ENCODE measurements around the gene CCDC171. TPM values are rescaled to one million over a fixed set of nuclear protein-coding genes. Genes with fewer than 3 reads are reported as not detected.

Gene CCDC171
- total RNA-seq, 1 experiment from 2014 or later, result 2.6 TPM

- H3K79me2 ChIP-seq (ENCODE audit: insufficient read depth, low read length), result no peaks in the 10 kb centered on the region
- ATAC-seq (no peak), DNase-seq (ENCODE audit: low read depth, low spot score) (no peak)
- no peak overlapping the region for H3K9ac ChIP-seq (ENCODE audit: low read length)
- H3K27ac ChIP-seq (ENCODE audit: low read depth, low read length), result no peak overlapping the region
- no peaks in the 10 kb centered on the region for H3K27me3 ChIP-seq (ENCODE audit: insufficient read depth, low read length)
- H2AFZ ChIP-seq (ENCODE audit: low read depth, low read length, poor library complexity, severe bottlenecking), result no peak overlapping the region
- no TSS peak for BruUV-seq (replicated peaks)
- no peak overlapping the region for H3K4me3 ChIP-seq (replicated peaks in 1 of 2; ENCODE audit: low read depth in 1 of 2, low read length in 2 of 2)
- H3K36me3 ChIP-seq (ENCODE audit: control insufficient read depth in 1 of 2, insufficient read depth in 2 of 2, low read length in 2 of 2), result no peaks in the 10 kb centered on the region
- H4K20me1 ChIP-seq (ENCODE audit: insufficient read depth), result no peaks in the 10 kb centered on the region
- no peaks in the 10 kb centered on the region for H3K9me3 ChIP-seq (ENCODE audit: control insufficient read depth in 1 of 2, insufficient read depth in 1 of 2, low read depth in 1 of 2, low read length in 2 of 2)
- intact Hi-C loops (cut with micrococcal nuclease), result no loop called here
- no peaks in the 10 kb centered on the region for H3K4me1 ChIP-seq (ENCODE audit: control insufficient read depth in 1 of 2, insufficient read depth in 2 of 2, low read length in 2 of 2)
- ChIA-PET RAD21 (ENCODE audit: low non-redundant PET in 1 of 2, low total read pairs in 2 of 2, uncharacterized antibody in 2 of 2, unreplicated experiment in 2 of 2) (no interaction called here), POLR2A (no interaction called here), CTCF (no interaction called here)
- no peak overlapping the region for H3K4me2 ChIP-seq (ENCODE audit: low read length)
- no peaks in the 10 kb centered on the region for H3K9me2 ChIP-seq (ENCODE audit: insufficient read depth)
- no peak for TF ChIP-seq POLR2AphosphoS5 (IDR thresholded peaks at IDR 0.05; ENCODE audit: low read depth, low read length)
- no peak for TF ChIP-seq CEBPB (IDR thresholded peaks at IDR 0.05; ENCODE audit: low read depth)
- TF ChIP-seq ZNF274 (IDR thresholded peaks at IDR 0.05; ENCODE audit: low read depth, low read length), result no peak
These were observed 356.5 kb downstream of the CCDC171 start for GRCh38 chr9:15909297-15909696.

GRCh38 chr9:15915711-15916110 lies 362.9 kb downstream of the CCDC171 start:
- Histone ChIP-seq H3K4me1 (ENCODE audit: control insufficient read depth in 1 of 2, insufficient read depth in 2 of 2, low read length in 2 of 2) (no peaks in the 10 kb centered on the region), H3K27me3 (ENCODE audit: insufficient read depth, low read length) (no peaks in the 10 kb centered on the region), H3K79me2 (ENCODE audit: insufficient read depth, low read length) (no peaks in the 10 kb centered on the region), H3K9ac (ENCODE audit: low read length) (no peak overlapping the region), H3K9me2 (ENCODE audit: insufficient read depth) (no peaks in the 10 kb centered on the region), H3K9me3 (ENCODE audit: control insufficient read depth in 1 of 2, insufficient read depth in 1 of 2, low read depth in 1 of 2, low read length in 2 of 2) (no peaks in the 10 kb centered on the region), H3K27ac (ENCODE audit: low read depth, low read length) (no peak overlapping the region), H3K4me2 (ENCODE audit: low read length) (no peak overlapping the region), H3K36me3 (ENCODE audit: control insufficient read depth in 1 of 2, insufficient read depth in 2 of 2, low read length in 2 of 2) (no peaks in the 10 kb centered on the region), H3K4me3 (replicated peaks in 1 of 2; ENCODE audit: low read depth in 1 of 2, low read length in 2 of 2) (no peak overlapping the region), H2AFZ (ENCODE audit: low read depth, low read length, poor library complexity, severe bottlenecking) (no peak overlapping the region), H4K20me1 (ENCODE audit: insufficient read depth) (no peaks in the 10 kb centered on the region)
- DNase-seq (ENCODE audit: low read depth, low spot score), result no peak
- TF ChIP-seq TCF7L2 (IDR thresholded peaks at IDR 0.05; ENCODE audit: borderline replicate concordance, extremely low read depth, insufficient read depth, insufficient read length) (no peak), EZH2phosphoT487 (IDR thresholded peaks at IDR 0.05; ENCODE audit: borderline replicate concordance) (no peak)
- TF ChIP-seq, protein P1, sequence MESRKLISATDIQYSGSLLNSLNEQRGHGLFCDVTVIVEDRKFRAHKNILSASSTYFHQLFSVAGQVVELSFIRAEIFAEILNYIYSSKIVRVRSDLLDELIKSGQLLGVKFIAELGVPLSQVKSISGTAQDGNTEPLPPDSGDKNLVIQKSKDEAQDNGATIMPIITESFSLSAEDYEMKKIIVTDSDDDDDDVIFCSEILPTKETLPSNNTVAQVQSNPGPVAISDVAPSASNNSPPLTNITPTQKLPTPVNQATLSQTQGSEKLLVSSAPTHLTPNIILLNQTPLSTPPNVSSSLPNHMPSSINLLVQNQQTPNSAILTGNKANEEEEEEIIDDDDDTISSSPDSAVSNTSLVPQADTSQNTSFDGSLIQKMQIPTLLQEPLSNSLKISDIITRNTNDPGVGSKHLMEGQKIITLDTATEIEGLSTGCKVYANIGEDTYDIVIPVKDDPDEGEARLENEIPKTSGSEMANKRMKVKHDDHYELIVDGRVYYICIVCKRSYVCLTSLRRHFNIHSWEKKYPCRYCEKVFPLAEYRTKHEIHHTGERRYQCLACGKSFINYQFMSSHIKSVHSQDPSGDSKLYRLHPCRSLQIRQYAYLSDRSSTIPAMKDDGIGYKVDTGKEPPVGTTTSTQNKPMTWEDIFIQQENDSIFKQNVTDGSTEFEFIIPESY (IDR thresholded peaks at IDR 0.05; ENCODE audit: extremely low read depth, insufficient replicate concordance, low read length), result no peak
- RAD21 ChIA-PET (ENCODE audit: low non-redundant PET in 1 of 2, low total read pairs in 2 of 2, uncharacterized antibody in 2 of 2, unreplicated experiment in 2 of 2), result no interaction called here
- intact Hi-C loops (cut with micrococcal nuclease), result no loop called here
- POLR2A ChIA-PET, result no interaction called here
- CTCF ChIA-PET, result no interaction called here
- no TSS peak for BruUV-seq (replicated peaks)
- no peak for ATAC-seq
